GM21825 (cell line): Measurements from ENCODE around the gene CLMP.

Experiments used
- ATAC-seq: cut with Tn5 transposase; IDR thresholded peaks from one replicate; pipeline ENCODE4 v1.9.1; 2021; ENCODE audit warnings: mild to moderate bottlenecking, moderate library complexity; ENCODE audit not compliant: unreplicated experiment

The CLMP gene

GRCh38 chr11:123030517-123030916 is 164.5 kb downstream of the CLMP start:
- no peak for ATAC-seq

GRCh38 chr11:123020968-123021367 is 174.1 kb downstream of the CLMP start:
- ATAC-seq = no peak
